BJ (cell line): ENCODE measurements around the gene GGCT. TPM values are rescaled to one million over a fixed set of nuclear protein-coding genes. Genes with fewer than 3 reads are reported as not detected.

Source experiments
- CTCF ChIA-PET: fragments of 350-600 bp; formaldehyde crosslinking; extraction: SDS; loops from one replicate; lab custom pipeline; 2021; ENCODE audit warnings: antibody characterized with exemption, inconsistent platforms; lab: Yijun Ruan, JAX
- POLR2A ChIA-PET: fragments of 300-600 bp; sonication (Branson Sonifier 250); formaldehyde crosslinking; extraction: SDS; loops from one replicate; lab custom pipeline; 2021; ENCODE audit warnings: antibody characterized with exemption; lab: Charles Lee
- DNase-seq: peaks from one replicate; pipeline ENCODE4 v3.0.0-alpha.2; 2011; ENCODE audit warnings: low read depth
- H3K27me3 ChIP-seq: 2 replicates; pipeline ENCODE4 v1.6.0; 2011; ENCODE audit warnings: low read length; ENCODE audit not compliant: control insufficient read depth, insufficient read depth
- H3K36me3 ChIP-seq: 2 replicates; pipeline ENCODE4 v1.5.1; 2011; ENCODE audit warnings: low read length; ENCODE audit not compliant: control insufficient read depth, insufficient read depth
- H3K4me3 ChIP-seq: 2 replicates; pipeline ENCODE4 v1.5.1; 2011; ENCODE audit warnings: low read depth, mild to moderate bottlenecking, control low read depth, low read length
- polyA plus RNA-seq: library from polyadenylated mRNA; depleted of rRNA; stranded (reverse); fragments of >200 nt; gene quantifications from 2 replicates; pipeline ENCODE4 v1.2.3, GENCODE V29; 2011
- TF ChIP-seq, protein P1 (sequence below): IDR thresholded peaks from 2 replicates; pipeline ENCODE4 v1.5.1; 2011; ENCODE audit warnings: low read depth, mild to moderate bottlenecking, control low read depth, inconsistent platforms, low read length, moderate library complexity; ENCODE audit not compliant: insufficient read depth

Gene GGCT
- polyA plus RNA-seq, 1 experiment = 16.5 TPM

GRCh38 chr7:30474893-30475292, 29.7 kb downstream of the GGCT start:
- TF ChIP-seq, protein P1, sequence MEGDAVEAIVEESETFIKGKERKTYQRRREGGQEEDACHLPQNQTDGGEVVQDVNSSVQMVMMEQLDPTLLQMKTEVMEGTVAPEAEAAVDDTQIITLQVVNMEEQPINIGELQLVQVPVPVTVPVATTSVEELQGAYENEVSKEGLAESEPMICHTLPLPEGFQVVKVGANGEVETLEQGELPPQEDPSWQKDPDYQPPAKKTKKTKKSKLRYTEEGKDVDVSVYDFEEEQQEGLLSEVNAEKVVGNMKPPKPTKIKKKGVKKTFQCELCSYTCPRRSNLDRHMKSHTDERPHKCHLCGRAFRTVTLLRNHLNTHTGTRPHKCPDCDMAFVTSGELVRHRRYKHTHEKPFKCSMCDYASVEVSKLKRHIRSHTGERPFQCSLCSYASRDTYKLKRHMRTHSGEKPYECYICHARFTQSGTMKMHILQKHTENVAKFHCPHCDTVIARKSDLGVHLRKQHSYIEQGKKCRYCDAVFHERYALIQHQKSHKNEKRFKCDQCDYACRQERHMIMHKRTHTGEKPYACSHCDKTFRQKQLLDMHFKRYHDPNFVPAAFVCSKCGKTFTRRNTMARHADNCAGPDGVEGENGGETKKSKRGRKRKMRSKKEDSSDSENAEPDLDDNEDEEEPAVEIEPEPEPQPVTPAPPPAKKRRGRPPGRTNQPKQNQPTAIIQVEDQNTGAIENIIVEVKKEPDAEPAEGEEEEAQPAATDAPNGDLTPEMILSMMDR = no peak
- Histone ChIP-seq H3K4me3 (no peak overlapping the region), H3K27me3 (no peaks in the 10 kb centered on the region), H3K36me3 (no peaks in the 10 kb centered on the region)
- ChIA-PET POLR2A (no interaction called here), CTCF (interaction anchor here (1.0 kb wide), 1 partner anchor 38 kb away, joined by 4 read pairs; no protein-coding TSS in a partner anchor)
- no peak for DNase-seq

- DNase-seq = no peak
- Histone ChIP-seq H3K27me3 (no peaks in the 10 kb centered on the region), H3K36me3 (no peaks in the 10 kb centered on the region), H3K4me3 (no peak overlapping the region)
- ChIA-PET POLR2A (no interaction called here), CTCF (interaction anchor here (1.0 kb wide), 1 partner anchor 38 kb away, joined by 4 read pairs; no protein-coding TSS in a partner anchor)
- TF ChIP-seq, protein P1 = no peak
These were observed 30.1 kb downstream of the GGCT start for GRCh38 chr7:30474485-30474884.

GRCh38 chr7:30473903-30474302, 30.7 kb downstream of the GGCT start:
- POLR2A ChIA-PET = no interaction called here
- no peaks in the 10 kb centered on the region for H3K27me3 ChIP-seq
- TF ChIP-seq, protein P1 = no peak
- H3K4me3 ChIP-seq = no peak overlapping the region
- no peaks in the 10 kb centered on the region for H3K36me3 ChIP-seq
- CTCF ChIA-PET = no interaction called here
- no peak for DNase-seq

GRCh38 chr7:30472784-30473775, 31.5 kb downstream of the GGCT start:
- ChIA-PET CTCF (no interaction called here), POLR2A (no interaction called here)
- TF ChIP-seq, protein P1 = no peak
- Histone ChIP-seq H3K36me3 (no peaks in the 10 kb centered on the region), H3K27me3 (no peaks in the 10 kb centered on the region), H3K4me3 (no peak overlapping the region)
- DNase-seq = no peak

DNA sequence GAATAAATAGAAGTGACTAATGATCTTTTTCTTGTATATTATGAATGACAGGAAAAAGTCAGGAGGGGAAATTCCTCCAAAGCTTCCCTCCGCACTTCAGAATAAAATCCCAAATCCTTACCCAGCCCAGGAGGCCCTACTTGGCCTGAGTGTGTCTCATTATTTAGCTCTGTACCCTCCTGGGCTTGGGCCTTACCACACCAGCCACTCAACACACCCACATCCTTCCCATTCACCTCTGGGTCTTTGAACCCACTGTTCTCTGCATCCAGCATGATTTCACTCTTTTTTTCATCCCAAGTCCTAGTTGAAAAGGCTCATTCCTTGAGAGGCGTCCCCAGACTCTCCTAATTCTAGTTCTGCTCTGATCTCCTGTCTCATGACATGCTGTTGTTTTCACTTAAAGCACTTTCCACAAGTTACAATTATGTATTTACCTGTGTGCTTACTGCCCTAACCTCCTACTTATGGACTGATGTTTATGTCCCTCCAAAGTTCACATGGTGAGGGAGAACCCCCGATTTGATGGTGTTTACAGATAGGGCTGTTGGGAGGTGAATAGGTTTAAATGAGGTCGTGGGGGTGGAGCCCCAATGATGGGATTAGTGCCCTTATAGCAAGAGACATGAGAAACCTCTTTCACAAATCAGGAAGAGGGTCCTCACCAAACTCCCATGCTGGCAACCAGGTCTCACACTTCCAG, 32.4 kb downstream of the GGCT start:
- CTCF ChIA-PET = interaction anchor here (0.9 kb wide), 1 partner anchor 308 kb away, joined by 3 read pairs; no protein-coding TSS in a partner anchor
- no peak for DNase-seq
- H3K4me3 ChIP-seq = no peak overlapping the region
- POLR2A ChIA-PET = no interaction called here
- no peaks in the 10 kb centered on the region for H3K27me3 ChIP-seq
- H3K36me3 ChIP-seq = no peaks in the 10 kb centered on the region
- TF ChIP-seq, protein P1 = no peak
